ENCODE data around the gene USP2. TPM values are rescaled to one million over a fixed set of nuclear protein-coding genes. Genes with fewer than 3 reads are reported as not detected.

USP2 gene
- total RNA-seq, 1 experiment from 2014 or later = 5.7 TPM

DNA sequence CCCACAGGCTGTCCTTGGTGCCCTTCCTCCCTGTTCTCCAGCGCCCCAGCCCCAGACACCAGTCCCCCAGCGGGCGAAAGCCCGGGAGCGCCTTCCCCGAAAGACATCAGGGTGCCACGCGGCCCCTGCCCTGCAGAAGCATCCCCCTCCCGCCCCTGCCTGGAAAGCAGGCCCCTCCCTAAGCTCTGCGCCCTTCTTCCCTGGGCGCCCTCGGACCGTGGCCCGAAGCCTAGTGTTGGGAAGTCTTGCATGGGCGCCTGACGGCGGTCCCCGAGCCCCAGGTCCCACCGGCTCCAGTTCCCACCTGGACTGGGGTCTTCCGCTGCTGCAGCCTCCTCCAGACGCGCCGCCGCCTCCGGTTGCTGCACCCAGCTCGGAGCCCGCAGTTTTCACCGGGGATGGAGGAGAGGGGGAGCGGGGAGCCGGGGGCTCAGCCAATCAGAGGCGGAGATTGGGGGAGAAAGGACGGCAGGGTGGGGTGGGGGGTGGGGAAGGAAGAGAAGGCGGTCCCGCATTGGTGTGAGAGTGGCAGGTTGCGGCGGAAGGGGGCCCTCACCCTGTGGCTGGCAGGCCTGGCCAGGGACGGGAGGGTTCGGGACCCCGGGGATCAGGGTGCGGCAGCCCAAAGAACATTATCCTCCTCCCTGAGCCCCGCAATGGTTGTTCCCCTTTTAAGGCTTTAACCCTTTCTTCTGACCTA is 41.5 kb upstream of the USP2 start, which contains the start of gene THY1:
THY1 (minus strand) TSS at position 364 of the 700 bp plus-strand sequence. CDS start 2,267 bp downstream, outside the sequence.
- Histone ChIP-seq H3K27me3 (ENCODE audit: insufficient read depth, low read length) (no peaks in the 10 kb centered on the region), H2BK15ac (ENCODE audit: low read depth, low read length) (no peak within 1 kb of the TSS), H2BK120ac (ENCODE audit: low read depth, low read length, poor library complexity, severe bottlenecking) (no peak within 1 kb of the TSS), H3K23ac (ENCODE audit: insufficient read length, low read depth, low read length) (no peak within 1 kb of the TSS), H4K91ac (ENCODE audit: insufficient read length, low read depth, low read length) (no peak within 1 kb of the TSS), H4K8ac (replicated peaks; ENCODE audit: insufficient read length, low read depth, low read length) (no peak within 1 kb of the TSS), H3K9ac (ENCODE audit: extremely low read depth, insufficient read length, low read length) (peak within 1 kb of the TSS; percentile 71), H3K4me1 (ENCODE audit: insufficient read depth, low read length) (peaks cover 21% of the 10 kb centered on the region), H3K4me2 (ENCODE audit: insufficient read depth, insufficient read length, low read length) (peak within 1 kb of the TSS; percentile 55), H3K27ac (ENCODE audit: insufficient read length, low read depth, low read length) (no peak within 1 kb of the TSS), H3K18ac (ENCODE audit: insufficient read length, low read depth, low read length) (peak within 1 kb of the TSS; percentile 60), H2AFZ (ENCODE audit: low read length) (no peak within 1 kb of the TSS), H3K79me2 (ENCODE audit: insufficient read depth, low read length) (peaks cover 8% of the 10 kb centered on the region; the same call in 1 of the 2 replicates), H2BK5ac (ENCODE audit: insufficient read length, low read length) (no peak within 1 kb of the TSS), H3K14ac (ENCODE audit: insufficient read depth, low read length) (peak within 1 kb of the TSS; percentile 70; the same call in 1 of the 2 replicates), H4K5ac (ENCODE audit: insufficient read length, low read depth, low read length) (no peak within 1 kb of the TSS), H4K20me1 (ENCODE audit: control insufficient read depth, insufficient read depth, insufficient read length) (peaks cover 2% of the 10 kb centered on the region), H3K56ac (ENCODE audit: insufficient read length, low read depth, low read length) (no peak within 1 kb of the TSS), H2BK12ac (ENCODE audit: insufficient read length, low read depth, low read length) (no peak within 1 kb of the TSS), H3T11ph (ENCODE audit: low read length) (no peak within 1 kb of the TSS), H3K9me3 (ENCODE audit: control insufficient read depth, low read depth, low read length) (no peaks in the 10 kb centered on the region), H3K4ac (ENCODE audit: low read depth, low read length) (no peak within 1 kb of the TSS), H2BK20ac (ENCODE audit: low read depth, low read length, poor library complexity, severe bottlenecking) (no peak within 1 kb of the TSS), H3K79me1 (ENCODE audit: insufficient read depth, low read depth, low read length, poor library complexity, severe bottlenecking) (no peaks in the 10 kb centered on the region), H3K23me2 (ENCODE audit: insufficient read length, low read depth, low read length, poor library complexity, severe bottlenecking) (peaks cover 3% of the 10 kb centered on the region), H2AK5ac (ENCODE audit: insufficient read length, low read length) (no peak within 1 kb of the TSS)
- Mint-ChIP-seq H3K4me1 (peaks cover 54 to 60% of the 10 kb centered on the region in 2 experiments), H3K4me3 (peak within 1 kb of the TSS; percentile 95 to 97), H3K27me3 (ENCODE audit: low read depth) (peaks cover 6% of the 10 kb centered on the region), H3K9me3 (no peaks in the 10 kb centered on the region; a peak in 2 of 5 replicates), H3K36me3 (ENCODE audit: insufficient read depth in 1 of 3, low read depth in 3 of 3) (peaks cover 24 to 39% (median 37%) of the 10 kb centered on the region in 3 experiments), H3K27ac (peak within 1 kb of the TSS in 2 of 3 experiments; percentile 87 to 93; a peak in 5 of 7 replicates)
- WGBS (ENCODE audit: extremely low coverage, insufficient read length, low lambda C conversion rate) = no CpG with 5 or more reads among the region's 41 CpGs
- TF ChIP-seq, protein P1, sequence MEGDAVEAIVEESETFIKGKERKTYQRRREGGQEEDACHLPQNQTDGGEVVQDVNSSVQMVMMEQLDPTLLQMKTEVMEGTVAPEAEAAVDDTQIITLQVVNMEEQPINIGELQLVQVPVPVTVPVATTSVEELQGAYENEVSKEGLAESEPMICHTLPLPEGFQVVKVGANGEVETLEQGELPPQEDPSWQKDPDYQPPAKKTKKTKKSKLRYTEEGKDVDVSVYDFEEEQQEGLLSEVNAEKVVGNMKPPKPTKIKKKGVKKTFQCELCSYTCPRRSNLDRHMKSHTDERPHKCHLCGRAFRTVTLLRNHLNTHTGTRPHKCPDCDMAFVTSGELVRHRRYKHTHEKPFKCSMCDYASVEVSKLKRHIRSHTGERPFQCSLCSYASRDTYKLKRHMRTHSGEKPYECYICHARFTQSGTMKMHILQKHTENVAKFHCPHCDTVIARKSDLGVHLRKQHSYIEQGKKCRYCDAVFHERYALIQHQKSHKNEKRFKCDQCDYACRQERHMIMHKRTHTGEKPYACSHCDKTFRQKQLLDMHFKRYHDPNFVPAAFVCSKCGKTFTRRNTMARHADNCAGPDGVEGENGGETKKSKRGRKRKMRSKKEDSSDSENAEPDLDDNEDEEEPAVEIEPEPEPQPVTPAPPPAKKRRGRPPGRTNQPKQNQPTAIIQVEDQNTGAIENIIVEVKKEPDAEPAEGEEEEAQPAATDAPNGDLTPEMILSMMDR (conservative IDR thresholded peaks at IDR 0.05) = no peak
- DNase-seq = peak; percentile 90
